GM19193 (cell line): ENCODE measurements around the gene RGS19.

Experiments used
- POLR2A ChIP-seq: IDR thresholded peaks from 4 replicates; pipeline ENCODE4 v1.6.1; 2011; ENCODE audit not compliant: insufficient read depth, insufficient read length; ENCODE audit errors: extremely low read depth

The RGS19 gene

DNA sequence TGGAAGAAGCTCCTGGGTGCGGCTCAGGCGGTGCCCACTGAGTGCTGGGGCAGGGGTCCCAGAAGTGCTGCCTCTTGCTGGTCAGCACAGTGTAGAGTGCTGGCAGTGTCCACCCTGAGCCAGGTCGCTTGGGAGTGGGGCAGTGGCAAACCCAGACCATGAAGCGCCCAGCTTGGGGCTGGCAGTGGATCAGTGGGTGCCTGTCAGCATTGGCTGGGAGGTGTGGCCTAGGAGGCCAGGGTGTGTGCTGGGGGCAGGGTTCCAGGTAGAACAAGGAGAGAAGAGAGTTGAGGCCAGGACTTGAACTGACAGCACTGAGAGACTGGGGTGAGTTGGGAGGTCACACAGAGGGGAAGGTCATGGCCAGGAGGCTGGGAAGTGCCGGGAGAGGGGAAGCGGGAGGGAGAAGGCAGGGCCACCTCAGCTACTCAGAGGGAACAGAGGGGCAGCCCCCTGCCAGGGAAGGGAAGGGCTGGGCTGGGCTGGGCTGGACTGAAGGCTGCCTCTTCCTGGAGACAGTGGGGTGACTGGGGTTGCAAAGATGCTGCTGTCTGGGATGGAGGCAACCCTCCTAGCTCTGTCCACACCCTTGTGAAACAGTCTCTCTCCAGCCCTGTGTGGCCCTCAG, 12.2 kb downstream of the RGS19 start:
- no peak for TF ChIP-seq POLR2A

DNA sequence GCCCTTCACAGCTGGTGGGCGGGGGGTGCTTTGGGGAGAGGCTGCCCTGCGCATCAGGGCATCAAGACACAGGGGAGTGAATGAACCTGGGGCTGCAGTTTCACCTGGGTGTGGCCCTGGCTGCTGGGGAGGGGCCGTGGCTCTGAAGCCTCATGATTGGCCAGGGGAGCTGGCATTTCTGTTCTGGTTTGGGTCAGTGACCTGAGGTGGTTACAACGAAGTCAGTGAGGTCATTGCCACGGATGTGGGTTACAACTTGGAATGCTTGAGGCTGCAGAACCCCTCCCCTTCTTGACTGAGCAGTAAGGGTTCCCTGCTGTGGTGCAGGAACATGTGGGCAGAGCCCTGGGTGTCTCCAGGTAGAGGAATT, 13.4 kb downstream of the RGS19 start:
- TF ChIP-seq POLR2A = peak; percentile 19

DNA sequence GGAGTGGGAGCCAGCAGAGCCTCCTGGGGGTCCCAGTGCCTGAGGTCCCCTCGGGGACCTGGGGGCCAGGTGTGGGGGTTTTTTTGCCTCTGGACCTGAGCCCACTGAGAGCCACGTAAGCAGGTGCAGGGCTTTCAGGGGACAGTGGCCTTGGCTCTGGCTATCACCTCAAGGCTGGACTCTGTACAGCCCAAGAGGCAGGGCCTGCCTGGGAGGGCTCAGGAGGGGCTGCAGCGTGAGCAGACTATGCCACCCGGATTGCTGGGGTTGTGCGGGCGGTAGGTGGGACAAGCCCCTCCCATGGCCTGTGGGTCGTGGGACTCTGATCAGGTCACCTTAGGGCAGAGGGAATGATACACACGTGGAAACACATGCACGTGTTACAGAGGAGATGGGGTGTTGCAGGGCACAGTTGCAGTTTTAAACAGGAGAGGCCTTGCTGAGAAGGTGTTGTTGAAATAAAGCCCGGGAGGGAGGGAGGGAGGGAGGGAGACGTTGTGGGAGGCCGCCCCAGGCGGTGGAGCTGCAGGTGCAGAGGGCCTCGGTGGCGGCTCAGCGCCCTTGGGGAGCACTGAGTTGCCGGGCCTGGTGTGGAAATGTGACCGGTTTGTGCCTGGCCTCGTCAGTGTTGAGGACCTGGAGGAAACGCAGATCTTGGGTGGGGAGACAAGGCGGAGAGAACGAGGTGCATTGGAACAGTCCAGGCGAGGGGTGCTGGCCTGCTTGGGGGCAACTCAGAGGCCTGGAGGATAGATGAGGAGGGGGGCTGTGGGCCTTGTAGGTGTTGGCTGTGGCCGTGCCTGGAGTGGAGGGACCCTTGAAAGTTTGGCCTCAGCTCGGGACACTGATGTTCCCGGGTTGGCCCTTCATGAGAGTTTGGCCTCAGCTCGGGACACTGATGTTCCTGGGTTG, 14.0 kb downstream of the RGS19 start:
- peak; percentile 0 for TF ChIP-seq POLR2A

DNA sequence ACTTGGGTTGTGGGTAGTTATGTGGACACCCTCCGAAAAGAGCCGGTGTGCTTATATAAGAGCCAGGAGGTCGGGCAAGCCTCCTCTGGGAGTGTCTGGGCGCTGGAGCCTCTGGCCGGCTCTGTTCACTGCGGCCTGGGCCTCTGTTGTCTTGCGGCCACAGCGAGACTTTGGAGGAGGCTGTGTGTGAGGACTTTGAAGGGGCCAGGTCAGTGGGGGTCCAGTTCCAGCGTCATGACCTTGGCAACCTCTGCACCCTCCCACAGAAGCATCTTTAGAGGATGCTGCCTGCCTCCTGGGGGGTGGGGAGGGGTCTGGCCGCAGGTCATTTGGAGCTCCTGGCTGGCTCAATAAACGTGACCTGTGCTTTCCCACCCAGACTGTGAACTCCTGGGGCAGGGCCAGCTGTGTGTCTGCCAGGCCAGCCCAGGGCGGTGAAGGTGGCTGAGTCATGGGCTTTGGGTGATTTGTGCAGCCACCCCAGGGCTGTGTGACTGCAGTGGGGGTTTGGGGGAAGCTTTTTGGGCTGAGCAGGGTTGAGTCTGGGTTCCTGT, 15.1 kb downstream of the RGS19 start:
- TF ChIP-seq POLR2A = no peak

DNA sequence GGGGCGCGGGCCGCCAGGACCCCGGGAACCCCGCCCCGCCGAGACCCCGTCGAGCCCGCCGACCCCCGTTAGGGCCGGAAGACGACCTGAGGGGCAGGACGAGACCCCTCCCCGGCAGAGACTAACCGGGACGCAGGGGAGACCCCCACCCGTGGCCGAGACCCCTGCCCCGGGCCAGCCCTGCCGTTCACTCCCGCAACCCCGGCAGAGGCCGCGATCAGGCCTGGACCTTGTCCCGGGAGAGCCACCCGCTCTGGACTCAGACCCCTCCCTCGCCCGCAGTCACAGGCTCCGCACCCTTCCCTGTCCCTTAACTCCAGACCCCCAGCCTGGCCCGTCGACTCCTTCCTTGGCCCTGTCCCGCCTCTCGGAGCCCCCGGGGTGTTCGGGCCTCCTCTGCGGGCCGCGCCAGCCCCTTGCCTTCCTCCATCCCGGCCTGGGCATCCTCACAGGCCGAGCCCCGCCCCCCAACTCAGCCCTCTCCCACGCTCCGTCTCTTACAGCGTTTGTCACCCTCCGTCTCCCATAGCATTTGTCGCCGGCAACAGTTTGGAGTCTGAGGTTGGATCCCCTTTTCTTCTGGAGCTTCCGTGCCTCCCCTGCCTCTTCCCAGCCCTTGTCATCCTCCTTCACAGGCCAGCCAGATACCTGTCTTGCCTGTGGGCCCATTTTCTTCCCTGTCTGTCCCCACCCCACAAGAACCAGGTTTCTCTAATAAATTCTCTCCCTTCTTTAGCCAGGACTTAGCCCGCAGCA, 15.8 kb downstream of the RGS19 start:
- TF ChIP-seq POLR2A = no peak

DNA sequence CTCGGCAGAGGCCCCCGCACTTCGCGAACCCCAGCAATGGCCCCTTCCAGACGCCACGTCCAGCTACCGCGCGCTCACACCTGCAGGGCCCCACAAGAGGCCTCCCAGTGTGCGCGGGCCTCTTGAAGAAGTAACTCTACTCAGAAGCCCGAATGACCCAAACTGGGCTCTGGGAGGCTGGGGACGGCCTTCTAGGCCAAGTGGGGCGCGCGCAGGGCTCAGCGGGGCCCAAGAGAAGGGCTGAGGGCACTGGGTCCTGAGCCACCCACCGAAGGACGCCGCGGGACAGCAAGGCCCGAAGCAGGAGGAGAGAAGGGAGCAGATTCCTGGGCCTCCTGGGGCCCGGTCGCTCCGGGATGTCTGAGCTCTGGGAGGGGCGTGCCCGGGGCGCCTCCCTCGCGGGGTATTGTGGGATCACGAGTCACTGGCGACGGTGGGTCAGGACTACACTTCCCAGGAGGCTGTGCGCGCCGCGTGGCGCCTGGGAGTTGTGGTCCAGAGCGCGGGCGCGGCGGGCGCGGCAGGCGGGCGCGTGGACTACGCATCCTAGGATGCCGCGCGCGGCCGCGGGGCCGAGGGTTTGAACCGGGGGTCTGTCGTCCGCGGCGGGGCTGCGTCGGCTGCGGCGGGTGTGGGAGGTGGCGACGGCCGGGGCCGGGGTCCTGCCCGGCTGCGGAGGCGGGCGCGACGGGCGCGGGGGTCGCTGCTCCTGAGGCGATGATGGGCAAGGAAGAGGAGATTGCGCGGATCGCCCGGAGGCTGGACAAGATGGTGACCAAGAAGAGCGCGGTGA, 16.5 kb downstream of the RGS19 start, which contains the start of gene TCEA2:
TSS of gene TCEA2 (plus strand) at position 603 of the 793 bp plus-strand sequence. CDS start at position 718, 115 bp downstream.
- TF ChIP-seq POLR2A = peak; percentile 71

DNA sequence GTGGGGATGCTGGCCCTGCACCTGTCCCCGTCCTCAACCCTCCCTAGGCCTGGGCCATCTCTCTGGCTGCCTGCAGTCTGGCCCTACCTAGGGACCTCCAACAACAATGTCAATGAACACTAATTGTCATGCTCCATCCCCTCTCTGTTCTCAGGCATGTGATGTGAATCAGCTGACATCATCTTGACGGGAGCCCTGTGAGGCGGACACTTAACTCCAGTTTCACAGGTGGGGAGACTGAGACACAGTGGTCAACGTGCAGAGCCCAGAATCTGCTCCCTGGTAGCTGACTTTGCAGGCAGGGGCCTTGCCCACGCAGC, 17.1 kb downstream of the RGS19 start:
- TF ChIP-seq POLR2A = no peak

DNA sequence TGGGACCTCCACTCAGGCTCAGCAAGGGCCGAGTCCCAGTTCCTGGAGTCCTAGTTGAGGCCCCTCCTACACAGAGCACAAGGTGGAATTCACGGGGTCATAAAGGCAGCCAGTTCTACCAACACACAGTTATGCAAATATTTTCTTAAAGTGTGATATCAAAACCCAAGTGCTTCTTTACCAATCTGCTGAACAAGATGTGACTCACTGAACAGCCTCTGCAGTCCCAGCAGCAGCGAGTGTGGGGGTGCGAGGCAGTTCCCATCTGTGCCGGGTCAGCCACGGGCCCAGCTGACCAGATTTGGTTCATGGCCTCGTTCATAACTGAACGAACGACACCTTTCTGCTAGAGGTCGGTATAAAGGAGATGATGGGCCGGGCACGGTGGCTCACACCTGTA, 20.8 kb downstream of the RGS19 start:
- no peak for TF ChIP-seq POLR2A

DNA sequence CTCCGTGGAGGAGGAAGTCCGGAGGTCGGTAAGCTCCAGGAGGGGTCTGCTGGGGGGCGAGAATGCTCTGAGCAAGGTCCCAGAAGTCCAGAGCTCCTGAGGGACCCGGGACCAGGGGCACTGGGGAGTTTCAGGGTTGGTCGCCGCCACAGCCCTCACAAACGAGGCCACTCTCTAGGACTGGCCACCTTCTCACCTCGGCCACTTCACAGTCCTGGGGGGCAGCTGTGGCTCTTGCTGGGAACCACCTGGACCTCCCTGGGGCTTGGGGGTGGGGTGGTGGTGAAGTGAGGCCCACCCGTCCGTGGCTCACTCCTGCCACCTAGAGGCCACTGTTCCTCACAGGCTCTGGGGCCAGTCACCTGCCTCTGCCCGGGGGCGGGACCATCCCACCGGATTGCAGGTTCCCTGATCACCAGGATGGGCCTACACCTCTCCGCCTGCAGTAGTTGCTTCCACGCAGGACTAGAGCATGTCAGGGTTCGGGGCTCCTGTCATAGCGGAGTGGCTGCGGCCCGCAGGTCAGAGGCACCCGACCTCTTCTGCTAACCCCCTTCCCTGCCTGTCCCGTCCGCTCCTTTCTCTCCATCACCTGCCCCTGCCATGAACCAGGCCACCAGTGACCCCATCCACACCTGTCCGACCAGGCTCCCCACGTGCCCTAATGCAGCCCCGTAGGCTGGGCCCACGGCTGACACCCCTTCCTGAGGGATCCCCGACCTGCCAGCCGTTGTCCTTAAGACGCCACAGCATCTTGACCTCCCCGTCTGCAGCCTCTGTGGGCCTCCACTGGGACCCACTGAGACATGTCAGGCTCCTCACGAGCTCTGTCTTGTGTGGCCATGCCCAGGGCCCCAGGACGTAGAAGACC, 21.5 kb downstream of the RGS19 start:
- TF ChIP-seq POLR2A = peak; percentile 1

DNA sequence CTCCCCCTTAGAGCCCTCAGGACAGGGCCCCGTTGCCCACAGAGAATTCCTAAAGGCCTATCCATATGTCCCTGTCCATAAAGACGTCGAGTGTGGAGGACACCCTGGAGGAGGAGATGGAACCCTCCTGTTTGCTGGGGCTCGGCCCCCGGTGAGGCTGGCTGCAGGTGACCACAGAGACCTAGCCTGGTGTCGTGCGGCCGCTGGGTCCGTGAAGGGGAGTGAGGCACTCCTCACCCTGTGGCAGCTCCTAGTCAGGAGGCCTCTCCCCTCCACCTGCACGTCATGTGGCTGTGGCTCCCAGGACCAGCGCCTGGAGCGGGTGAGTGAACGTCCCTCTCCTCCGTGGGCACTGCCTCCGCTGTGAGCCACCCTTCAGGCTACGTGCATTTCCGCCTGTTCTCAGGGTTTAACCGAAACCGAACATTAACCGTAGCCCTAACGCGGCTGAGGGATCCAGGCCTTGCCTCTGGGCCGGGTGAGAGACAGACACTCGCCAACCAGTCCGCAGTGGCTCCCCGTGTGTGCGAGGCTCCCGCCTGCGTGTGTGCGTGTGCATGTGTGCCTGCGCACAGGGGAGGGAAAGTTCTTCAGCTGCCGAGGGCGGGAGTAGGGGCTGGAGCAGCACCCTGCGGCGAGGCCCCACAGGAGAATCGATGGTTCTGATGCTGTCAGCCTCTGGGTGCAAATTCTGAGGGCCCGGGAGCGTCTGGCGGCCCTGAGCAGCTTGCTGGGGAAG, 22.3 kb downstream of the RGS19 start:
- no peak for TF ChIP-seq POLR2A

DNA sequence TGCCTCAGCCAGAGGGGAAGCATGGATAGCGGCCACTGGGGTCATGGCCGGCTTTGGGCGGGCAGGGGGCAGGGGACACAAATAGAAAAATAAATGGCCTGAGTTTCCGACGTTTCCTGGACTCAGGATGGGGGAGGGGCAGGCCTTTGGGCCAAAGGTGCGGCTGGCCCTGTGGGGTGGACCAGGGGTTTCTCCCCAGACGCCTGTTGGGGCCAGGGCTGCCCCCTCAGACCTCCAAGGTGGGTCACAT, 22.8 kb downstream of the RGS19 start:
- TF ChIP-seq POLR2A = no peak

DNA sequence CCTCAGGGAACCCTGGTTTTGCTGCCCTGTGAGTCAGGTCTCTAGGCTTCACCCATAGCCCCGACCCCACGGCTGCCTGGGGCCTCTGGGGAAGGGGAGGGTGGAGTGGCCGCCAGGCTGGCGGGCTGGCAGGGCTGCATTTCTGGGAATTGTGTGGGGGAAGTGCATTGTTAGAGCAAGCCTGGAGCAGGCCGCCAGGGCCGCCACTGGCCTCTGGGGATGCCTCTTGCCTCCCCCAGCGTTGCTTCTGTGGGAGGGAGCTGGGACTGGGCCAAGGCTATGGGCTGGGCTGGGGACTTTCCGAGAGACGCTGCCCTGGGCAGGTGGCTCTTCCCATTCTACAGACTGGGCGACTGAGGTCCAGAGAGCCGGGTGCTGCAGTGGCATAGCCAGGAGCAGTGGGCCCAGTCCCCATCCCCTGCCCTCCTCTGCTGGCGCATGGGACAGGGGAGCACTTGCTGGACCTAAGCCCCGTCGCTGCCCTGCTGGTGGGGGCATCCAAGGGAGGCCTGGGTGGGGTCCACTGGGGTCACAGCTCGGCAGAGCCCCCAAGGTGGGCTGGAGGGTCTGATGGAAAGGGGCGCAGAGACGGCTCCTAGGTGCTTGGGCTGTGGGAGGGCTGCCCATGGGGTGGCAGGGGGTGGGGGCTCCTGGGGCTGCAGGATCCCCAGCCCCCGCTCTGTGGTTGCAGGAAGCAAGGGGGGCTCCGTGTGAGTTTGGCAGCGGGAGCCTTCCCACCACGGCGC, 23.3 kb downstream of the RGS19 start:
- TF ChIP-seq POLR2A = no peak
